Esophagus muscularis mucosa (tissue), 4 donors: ENCODE data around the gene NCOA7. TPM values are rescaled to one million over a fixed set of nuclear protein-coding genes. Genes with fewer than 3 reads are reported as not detected.
A peak's percentile ranks its signal among the peaks of the same experiment; 100 is the strongest.

Experiments
- DNase-seq: peaks from one replicate; pipeline ENCODE4 v3.0.0-alpha.2; 2017; ENCODE audit errors: extremely low spot score
- H3K27ac ChIP-seq, 4 donors: fragments of 200-600 bp; sonication (generic); replicated peaks in 1 of 4; 1 replicate in 3 of 4; 2 replicates in 1 of 4; pipeline ENCODE4 v1.5.1; 2016 to 2019; ENCODE audit warnings: mild to moderate bottlenecking in 1 of 4
- H3K27me3 ChIP-seq, 4 donors: fragments of 200-600 bp; sonication (generic); one replicate each; pipeline versions ENCODE4 v1.5.1 to v1.6.0; 2016 to 2019
- H3K36me3 ChIP-seq, 4 donors: fragments of 200-600 bp; sonication (generic); one replicate each; pipeline ENCODE4 v1.5.1; 2016 to 2019
- H3K4me1 ChIP-seq, 4 donors: fragments of 200-600 bp; sonication (generic); one replicate each; pipeline ENCODE4 v1.5.1; 2016 to 2019
- H3K4me3 ChIP-seq, 4 donors: fragments of 200-600 bp; sonication (generic); 1 replicate in 2 of 4; 2 replicates in 2 of 4; pipeline ENCODE4 v1.5.1; 2016 to 2019; ENCODE audit warnings: mild to moderate bottlenecking in 4 of 4, moderate library complexity in 1 of 4
- H3K9me3 ChIP-seq, 4 donors: fragments of 200-600 bp; sonication (generic); 1 replicate in 3 of 4; 2 replicates in 1 of 4; pipeline ENCODE4 v1.5.1; 2016 to 2019
- CTCF ChIP-seq, 3 experiments: fragments of 200-600 bp in 2 of 3; fragments of 450-650 bp in 1 of 3; sonication (generic) in 2 of 3; IDR thresholded peaks; one replicate each; pipeline ENCODE4 v1.5.1; 2017 to 2019; ENCODE audit warnings: antibody characterized with exemption in 3 of 3, mild to moderate bottlenecking in 2 of 3, moderate library complexity in 1 of 3
- EP300 ChIP-seq: sonication (generic); formaldehyde crosslinking; IDR thresholded peaks from one replicate; pipeline ENCODE4 v1.6.1; 2017; ENCODE audit warnings: antibody characterized with exemption
- POLR2A ChIP-seq: fragments of 450-650 bp; IDR thresholded peaks from one replicate; pipeline ENCODE4 v1.6.1; 2017; ENCODE audit warnings: antibody characterized with exemption, moderate library complexity, mild to moderate bottlenecking, low read depth
- POLR2AphosphoS5 ChIP-seq, 2 donors: sonication (generic); formaldehyde crosslinking; IDR thresholded peaks; one replicate each; pipeline ENCODE4 v1.6.1; 2017; ENCODE audit warnings: antibody characterized with exemption in 2 of 2
- WGBS: methylation state at CpG from one replicate; pipeline ENCODE4 v1.1.5; 2018; 5-methylcytosine and 5-hydroxymethylcytosine counted together
- intact Hi-C: fragments of 100-400 bp; cut with DNase I; formaldehyde crosslinking; loops from one replicate; pipeline ENCODE4 v1.15.1; 2023
- total RNA-seq, 4 donors: library from RNA; depleted of rRNA; stranded (reverse); fragments of >200 nt; gene quantifications; one replicate each; pipeline versions ENCODE4 v1.1.0 to v1.2.1, GENCODE V29; 2016

The NCOA7 gene
- total RNA-seq, 4 donors from 2014 or later, result 15.4 to 29.0 (median 19.9) TPM

GRCh38 chr6:125940247-125941041, 149.7 kb downstream of the NCOA7 start:
- no peaks in the 10 kb centered on the region for H3K9me3 ChIP-seq
- H3K4me1 ChIP-seq, result peaks cover 4 to 17% (median 12%) of the 10 kb centered on the region in 4 donors
- H3K27me3 ChIP-seq, result no peaks in the 10 kb centered on the region
- intact Hi-C loops, result no loop called here
- DNase-seq, result no peak
- H3K27ac ChIP-seq, result no peak overlapping the region
- TF ChIP-seq EP300 (no peak), POLR2AphosphoS5 (IDR thresholded peaks at IDR 0.05) (no peak), POLR2A (no peak), CTCF (IDR thresholded peaks at IDR 0.05) (no peak)
- no peaks in the 10 kb centered on the region for H3K36me3 ChIP-seq
- H3K4me3 ChIP-seq, result no peak overlapping the region
- 60% methylated on average over 5 of the region's 5 CpGs for WGBS

- intact Hi-C loops, result no loop called here
- no peaks in the 10 kb centered on the region for H3K9me3 ChIP-seq
- no peaks in the 10 kb centered on the region for H3K36me3 ChIP-seq
- TF ChIP-seq EP300 (no peak), CTCF (IDR thresholded peaks at IDR 0.05) (no peak), POLR2AphosphoS5 (IDR thresholded peaks at IDR 0.05) (no peak), POLR2A (no peak)
- H3K27ac ChIP-seq, result no peak overlapping the region
- 95% methylated on average over 10 of the region's 10 CpGs for WGBS
- H3K27me3 ChIP-seq, result no peaks in the 10 kb centered on the region
- no peak overlapping the region for H3K4me3 ChIP-seq
- no peak for DNase-seq
- H3K4me1 ChIP-seq, result peaks cover 4 to 17% (median 12%) of the 10 kb centered on the region in 4 donors
These were observed 152.1 kb downstream of the NCOA7 start for GRCh38 chr6:125942672-125943527.

DNA sequence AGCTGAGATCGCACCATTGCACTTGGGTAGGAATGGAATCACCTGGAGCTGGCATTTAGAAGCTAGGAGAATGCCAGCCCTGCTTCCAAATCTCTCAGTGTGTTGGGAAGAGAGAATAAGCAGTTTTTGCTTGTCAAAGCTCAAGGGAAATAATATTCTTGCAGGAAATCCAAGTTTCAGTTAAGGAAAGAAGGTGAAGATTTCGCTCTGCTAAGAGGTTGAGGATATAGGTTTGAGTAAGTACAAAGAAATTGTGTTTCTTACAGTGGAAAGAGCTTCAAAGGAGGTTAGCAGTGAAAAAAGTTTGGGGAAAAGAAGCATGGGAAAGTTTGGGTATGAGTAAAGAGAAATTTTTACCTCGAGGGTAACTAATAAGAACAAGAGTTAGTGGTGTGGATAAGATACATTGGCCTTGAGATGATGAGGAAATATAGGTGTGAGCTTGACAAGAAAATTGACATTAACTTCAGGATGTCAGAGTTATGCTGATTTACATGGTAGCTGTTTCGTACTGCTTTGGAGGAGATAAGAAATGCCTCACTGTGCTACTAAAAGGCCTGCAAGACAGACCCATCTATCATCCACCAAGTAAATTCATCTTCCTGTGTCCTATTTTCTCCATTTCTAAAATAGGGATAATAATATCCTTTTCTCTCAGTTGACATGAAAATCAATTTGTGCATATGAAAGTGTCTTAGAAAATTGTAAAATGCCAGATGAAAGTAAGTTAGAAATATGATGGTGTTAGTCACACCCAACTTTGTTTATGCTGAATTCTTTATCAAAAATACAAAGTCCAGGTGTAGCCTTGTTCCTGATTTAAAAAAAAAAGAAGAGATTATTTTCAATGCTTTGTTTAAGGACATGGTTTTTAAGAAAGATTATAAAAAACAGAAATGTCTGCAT, 153.0 kb downstream of the NCOA7 start:
- intact Hi-C loops, result no loop called here
- H3K27me3 ChIP-seq, result no peaks in the 10 kb centered on the region
- TF ChIP-seq EP300 (no peak), POLR2AphosphoS5 (IDR thresholded peaks at IDR 0.05) (no peak), CTCF (IDR thresholded peaks at IDR 0.05) (no peak), POLR2A (no peak)
- no peaks in the 10 kb centered on the region for H3K9me3 ChIP-seq
- 83% methylated on average over 4 of the region's 4 CpGs for WGBS
- H3K4me1 ChIP-seq, result peaks cover 4 to 17% (median 12%) of the 10 kb centered on the region in 4 donors
- H3K4me3 ChIP-seq, result no peak overlapping the region
- peak overlapping the region; percentile 23 to 58 (median 38) for H3K27ac ChIP-seq
- DNase-seq, result no peak
- H3K36me3 ChIP-seq, result no peaks in the 10 kb centered on the region

DNA sequence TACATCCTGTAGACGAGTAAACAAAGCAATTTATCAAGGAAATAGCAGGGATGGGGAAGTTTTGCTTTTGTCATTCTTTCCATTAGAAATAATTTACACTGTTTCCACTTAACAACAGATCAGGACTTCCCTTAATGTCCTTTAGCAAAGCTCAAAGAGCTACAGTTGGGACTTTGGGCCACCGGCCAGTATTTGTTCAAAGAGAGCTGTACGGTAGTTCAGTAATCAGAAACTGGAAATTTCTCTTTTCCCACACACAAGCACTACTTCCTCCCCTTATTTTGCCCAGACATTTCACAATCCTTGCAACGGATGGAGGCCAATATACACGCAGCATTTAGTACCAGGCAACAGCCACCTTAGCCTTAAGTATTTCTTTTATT, 153.7 kb downstream of the NCOA7 start:
- TF ChIP-seq EP300 (no peak), POLR2AphosphoS5 (IDR thresholded peaks at IDR 0.05) (peak; percentile 23 to 29), CTCF (IDR thresholded peaks at IDR 0.05) (no peak)
- Histone ChIP-seq H3K4me1 (peaks cover 4 to 17% (median 12%) of the 10 kb centered on the region in 4 donors), H3K4me3 (no peak overlapping the region), H3K36me3 (no peaks in the 10 kb centered on the region), H3K27ac (peak overlapping the region; percentile 23 to 58 (median 38)), H3K9me3 (no peaks in the 10 kb centered on the region), H3K27me3 (no peaks in the 10 kb centered on the region)
- WGBS, result 43% methylated on average over 5 of the region's 5 CpGs
- intact Hi-C loops, result no loop called here
- no peak for DNase-seq
